Nephron (organoid): Measurements from ENCODE around the gene ADAMTS2.

Experiments used
- H3K27ac Mint-ChIP-seq, 3 experiments: 2 replicates each; pipeline ENCODE4 v1.8.0; 2020; ENCODE audit warnings: mixed read lengths in 3 of 3, mild to moderate bottlenecking in 2 of 3, moderate library complexity in 1 of 3
- H3K27me3 Mint-ChIP-seq: 2 replicates; pipeline ENCODE4 v1.8.0; 2021; ENCODE audit warnings: low read depth, mild to moderate bottlenecking, moderate library complexity, mixed read lengths
- H3K36me3 Mint-ChIP-seq: 2 replicates; pipeline ENCODE4 v1.8.0; 2020; ENCODE audit warnings: low read depth, mixed read lengths
- H3K4me1 Mint-ChIP-seq: 2 replicates; pipeline ENCODE4 v1.8.0; 2020; ENCODE audit warnings: mixed read lengths
- H3K4me3 Mint-ChIP-seq, 3 experiments: 2 replicates each; pipeline ENCODE4 v1.8.0; 2020; ENCODE audit warnings: mild to moderate bottlenecking in 3 of 3, mixed read lengths in 3 of 3, moderate library complexity in 2 of 3
- H3K9me3 Mint-ChIP-seq: 2 replicates; pipeline ENCODE4 v1.8.0; 2020; ENCODE audit warnings: mixed read lengths
- TF ChIP-seq, protein P1 (sequence below), 3 experiments: fragments of 200-600 bp; sonication (generic); IDR thresholded peaks; one replicate each; pipeline ENCODE4 v1.5.0; 2021; ENCODE audit warnings: antibody characterized with exemption in 3 of 3; ENCODE audit not compliant: unreplicated experiment in 3 of 3

The ADAMTS2 gene

DNA sequence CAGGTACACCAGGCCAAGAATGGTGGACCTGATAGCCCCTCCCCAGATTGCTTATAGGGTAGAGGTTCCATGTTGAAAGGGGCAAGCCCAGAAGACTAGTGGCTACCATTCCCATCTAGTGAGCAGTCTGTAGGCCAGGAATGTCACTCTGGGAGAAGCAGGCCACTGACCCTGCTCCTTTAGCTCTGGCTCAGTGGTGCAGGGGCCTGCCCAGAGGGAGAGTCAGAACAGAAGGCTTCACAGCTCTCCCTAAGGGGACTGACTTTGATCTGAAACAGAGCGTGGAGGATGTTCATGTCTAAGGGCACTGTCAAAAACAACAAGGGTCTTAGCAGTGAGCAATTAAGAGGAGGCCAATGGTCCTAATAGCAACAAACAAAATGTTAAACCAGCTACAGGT lies 203.4 kb downstream of the ADAMTS2 start:
- TF ChIP-seq, protein P1, sequence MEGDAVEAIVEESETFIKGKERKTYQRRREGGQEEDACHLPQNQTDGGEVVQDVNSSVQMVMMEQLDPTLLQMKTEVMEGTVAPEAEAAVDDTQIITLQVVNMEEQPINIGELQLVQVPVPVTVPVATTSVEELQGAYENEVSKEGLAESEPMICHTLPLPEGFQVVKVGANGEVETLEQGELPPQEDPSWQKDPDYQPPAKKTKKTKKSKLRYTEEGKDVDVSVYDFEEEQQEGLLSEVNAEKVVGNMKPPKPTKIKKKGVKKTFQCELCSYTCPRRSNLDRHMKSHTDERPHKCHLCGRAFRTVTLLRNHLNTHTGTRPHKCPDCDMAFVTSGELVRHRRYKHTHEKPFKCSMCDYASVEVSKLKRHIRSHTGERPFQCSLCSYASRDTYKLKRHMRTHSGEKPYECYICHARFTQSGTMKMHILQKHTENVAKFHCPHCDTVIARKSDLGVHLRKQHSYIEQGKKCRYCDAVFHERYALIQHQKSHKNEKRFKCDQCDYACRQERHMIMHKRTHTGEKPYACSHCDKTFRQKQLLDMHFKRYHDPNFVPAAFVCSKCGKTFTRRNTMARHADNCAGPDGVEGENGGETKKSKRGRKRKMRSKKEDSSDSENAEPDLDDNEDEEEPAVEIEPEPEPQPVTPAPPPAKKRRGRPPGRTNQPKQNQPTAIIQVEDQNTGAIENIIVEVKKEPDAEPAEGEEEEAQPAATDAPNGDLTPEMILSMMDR (IDR thresholded peaks at IDR 0.05; ENCODE audit: unreplicated experiment in 3 of 3): no peak
- H3K4me3 Mint-ChIP-seq: no peak overlapping the region
- no peak overlapping the region for H3K27ac Mint-ChIP-seq
- no peaks in the 10 kb centered on the region for H3K27me3 Mint-ChIP-seq
- H3K36me3 Mint-ChIP-seq: no peaks in the 10 kb centered on the region
- no peaks in the 10 kb centered on the region for H3K9me3 Mint-ChIP-seq
- H3K4me1 Mint-ChIP-seq: peaks cover 4% of the 10 kb centered on the region

DNA sequence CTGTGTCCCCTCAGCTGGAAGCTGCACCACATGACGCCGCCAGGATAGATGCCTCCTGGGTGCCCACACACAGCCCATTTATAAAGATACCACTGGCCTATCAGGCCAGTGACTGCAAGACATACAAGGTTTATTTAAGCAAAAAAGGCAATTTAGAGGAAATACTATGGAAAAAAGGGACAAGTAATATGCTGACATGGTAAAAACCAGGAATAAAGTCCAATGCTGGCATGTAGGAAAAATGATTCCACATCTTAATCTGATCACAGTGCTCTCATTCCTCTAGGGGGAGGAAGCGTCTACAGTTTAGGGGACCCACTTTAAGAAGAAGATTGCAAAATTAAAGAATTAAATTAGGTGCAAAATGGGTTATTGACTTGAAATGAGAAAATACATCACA lies 205.0 kb downstream of the ADAMTS2 start:
- TF ChIP-seq, protein P1 (IDR thresholded peaks at IDR 0.05; ENCODE audit: unreplicated experiment in 3 of 3): no peak
- Mint-ChIP-seq H3K27ac (no peak overlapping the region), H3K27me3 (no peaks in the 10 kb centered on the region), H3K4me1 (peaks cover 4% of the 10 kb centered on the region), H3K4me3 (no peak overlapping the region), H3K9me3 (no peaks in the 10 kb centered on the region), H3K36me3 (no peaks in the 10 kb centered on the region)

- TF ChIP-seq, protein P1 (IDR thresholded peaks at IDR 0.05; ENCODE audit: unreplicated experiment in 3 of 3): no peak
- H3K36me3 Mint-ChIP-seq: no peaks in the 10 kb centered on the region
- H3K27ac Mint-ChIP-seq: no peak overlapping the region
- no peaks in the 10 kb centered on the region for H3K27me3 Mint-ChIP-seq
- H3K4me3 Mint-ChIP-seq: no peak overlapping the region
- peaks cover 4% of the 10 kb centered on the region for H3K4me1 Mint-ChIP-seq
- no peaks in the 10 kb centered on the region for H3K9me3 Mint-ChIP-seq
Measured at GRCh38 chr5:179139936-179140235, 205.4 kb downstream of the ADAMTS2 start.

GRCh38 chr5:179139111-179139935 lies 205.9 kb downstream of the ADAMTS2 start:
- Mint-ChIP-seq H3K4me3 (no peak overlapping the region), H3K27me3 (peaks cover 2% of the 10 kb centered on the region), H3K9me3 (no peaks in the 10 kb centered on the region), H3K36me3 (no peaks in the 10 kb centered on the region), H3K4me1 (peaks cover 4% of the 10 kb centered on the region), H3K27ac (no peak overlapping the region)
- TF ChIP-seq, protein P1 (IDR thresholded peaks at IDR 0.05; ENCODE audit: unreplicated experiment in 3 of 3): no peak

- no peaks in the 10 kb centered on the region for H3K9me3 Mint-ChIP-seq
- no peak overlapping the region for H3K27ac Mint-ChIP-seq
- peaks cover 4% of the 10 kb centered on the region for H3K4me1 Mint-ChIP-seq
- peaks cover 4% of the 10 kb centered on the region for H3K27me3 Mint-ChIP-seq
- H3K4me3 Mint-ChIP-seq: no peak overlapping the region
- peaks cover 5% of the 10 kb centered on the region for H3K36me3 Mint-ChIP-seq
- TF ChIP-seq, protein P1 (IDR thresholded peaks at IDR 0.05; ENCODE audit: unreplicated experiment in 3 of 3): no peak
Measured at GRCh38 chr5:179138568-179138925, 206.7 kb downstream of the ADAMTS2 start.
